ENCODE measurements around the gene PCSK1N.

PCSK1N gene

DNA sequence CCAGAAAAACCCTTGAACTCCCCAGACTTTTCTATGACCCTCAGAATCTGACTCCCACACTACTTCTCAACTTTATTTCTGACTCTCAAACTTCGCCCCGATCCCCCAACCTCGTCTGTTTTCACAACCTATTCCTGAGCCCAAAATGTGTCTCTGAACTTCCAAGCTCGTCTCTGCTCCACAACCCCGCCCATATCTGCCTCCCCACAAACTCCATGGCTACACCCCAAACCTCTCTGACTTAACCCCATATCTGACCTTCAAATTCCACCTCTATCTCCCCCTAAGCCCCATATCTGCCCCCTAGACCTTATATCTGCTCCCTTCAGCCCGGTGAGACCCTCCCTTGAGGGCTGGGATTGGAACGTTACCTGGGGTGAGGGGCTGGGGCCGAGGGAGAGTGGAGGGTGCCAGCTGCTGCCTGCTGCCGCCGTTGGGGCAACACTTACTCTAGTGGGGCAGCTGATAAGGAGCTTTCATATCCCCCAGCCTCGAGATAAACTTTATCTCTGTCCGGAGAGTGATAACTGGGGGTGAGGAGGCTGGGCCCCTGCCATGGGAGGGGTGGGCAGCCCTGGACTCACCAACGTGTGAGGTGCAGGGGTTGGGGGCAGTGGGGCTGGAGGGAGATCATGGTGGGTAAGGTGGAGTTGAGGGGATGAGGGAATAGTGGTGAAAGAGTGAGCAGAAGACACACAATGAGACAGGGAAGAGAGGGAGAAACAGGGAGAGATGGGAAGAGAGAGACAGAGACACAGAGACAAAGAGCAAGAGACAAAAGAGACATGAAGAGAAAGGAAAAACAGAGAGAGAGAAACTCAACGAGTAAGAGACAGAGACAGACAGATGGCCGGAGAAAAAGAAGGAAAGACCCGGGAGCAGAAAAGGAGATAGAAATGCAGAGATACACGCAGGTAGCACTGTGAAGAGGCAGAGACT is 47.6 kb downstream of the PCSK1N start:
- no peak for DNase-seq

DNA sequence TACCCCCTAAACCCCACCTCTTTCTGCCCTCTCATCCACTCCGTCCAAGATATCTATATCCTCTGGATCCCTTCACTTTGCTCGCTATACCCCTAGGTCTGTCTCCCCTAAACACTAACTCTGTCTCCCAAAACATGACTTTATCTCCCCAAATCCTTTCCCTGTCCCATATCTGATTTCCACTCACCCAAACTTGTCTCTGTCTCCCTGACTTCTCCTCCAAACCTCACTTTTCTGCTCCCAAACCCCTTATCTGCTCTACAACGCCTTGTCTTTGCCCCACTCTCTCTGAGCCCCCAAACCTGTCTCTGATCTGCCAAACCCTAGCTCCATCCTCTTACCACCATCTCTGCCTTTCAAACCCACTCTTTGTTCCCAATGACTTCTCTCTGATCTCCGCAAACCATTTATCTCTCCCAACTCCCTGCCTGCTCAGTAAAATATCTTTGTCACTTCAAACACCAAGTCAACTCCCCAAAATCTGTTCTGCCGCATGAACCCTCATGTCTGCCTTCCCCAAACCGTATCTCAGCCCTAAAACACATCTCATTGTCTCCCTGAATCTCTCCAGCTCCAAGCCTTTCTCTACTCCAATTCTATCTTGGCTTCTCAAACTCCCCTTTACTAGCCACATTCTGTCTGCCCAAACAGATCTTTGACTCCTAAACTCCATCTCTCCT is 48.4 kb downstream of the PCSK1N start:
- DNase-seq: no peak

DNA sequence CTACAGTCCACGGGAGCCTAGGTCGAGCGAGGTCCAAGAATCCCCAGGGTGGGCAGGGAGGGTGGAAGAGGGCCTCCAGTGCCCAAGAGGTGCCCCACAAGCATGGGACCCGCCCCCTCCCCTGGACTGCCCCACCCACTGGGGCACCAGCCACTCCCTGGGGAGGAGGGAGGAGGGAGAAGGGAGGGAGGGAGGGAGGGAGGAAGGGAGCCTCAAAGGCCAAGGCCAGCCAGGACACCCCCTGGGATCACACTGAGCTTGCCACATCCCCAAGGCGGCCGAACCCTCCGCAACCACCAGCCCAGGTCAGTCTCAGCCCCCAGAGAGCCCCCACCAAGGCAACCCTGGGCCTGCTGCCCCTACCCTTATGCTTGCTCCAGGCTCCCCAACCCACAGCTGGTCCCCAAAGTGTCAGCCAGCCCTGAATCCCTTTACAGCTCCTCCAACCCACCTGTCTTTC is 49.0 kb downstream of the PCSK1N start, which contains the start of gene GATA1:
TSS of gene GATA1 (plus strand) at position 250 of the 460 bp plus-strand sequence. CDS start 4,520 bp downstream, outside the sequence.
- no peak for DNase-seq

DNA sequence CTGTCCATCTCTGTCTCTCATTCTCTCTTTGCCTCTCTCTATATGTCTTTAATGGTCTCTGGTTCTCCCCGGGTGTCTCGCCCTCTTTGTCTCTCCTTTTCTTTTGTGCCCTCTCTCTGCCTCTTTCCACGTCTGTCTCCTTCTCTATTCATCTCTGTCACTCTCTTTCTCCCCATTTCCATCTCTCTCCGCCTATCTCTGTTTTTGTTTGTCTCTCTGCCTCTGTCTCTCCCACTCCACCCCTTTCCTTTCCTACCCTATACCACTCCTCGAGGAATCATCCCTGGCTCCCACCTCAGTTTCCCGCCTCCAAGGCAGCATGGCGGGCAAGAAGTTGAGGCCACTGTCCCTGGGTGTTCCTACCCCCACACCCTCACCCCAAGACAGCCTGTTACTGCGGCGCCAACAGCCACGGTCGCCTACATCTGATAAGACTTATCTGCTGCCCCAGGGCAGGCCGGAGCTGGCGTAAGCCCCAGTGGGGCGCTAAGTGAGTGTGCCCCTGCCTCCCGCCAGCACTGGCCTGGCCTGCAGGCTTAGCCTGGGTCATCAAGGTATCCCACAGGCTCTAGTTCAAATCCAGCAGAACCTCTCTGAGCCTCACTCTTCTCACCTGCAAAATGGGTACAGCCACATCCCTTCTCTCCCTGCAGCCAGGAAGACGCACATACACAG is 49.7 kb downstream of the PCSK1N start:
- no peak for DNase-seq

DNA sequence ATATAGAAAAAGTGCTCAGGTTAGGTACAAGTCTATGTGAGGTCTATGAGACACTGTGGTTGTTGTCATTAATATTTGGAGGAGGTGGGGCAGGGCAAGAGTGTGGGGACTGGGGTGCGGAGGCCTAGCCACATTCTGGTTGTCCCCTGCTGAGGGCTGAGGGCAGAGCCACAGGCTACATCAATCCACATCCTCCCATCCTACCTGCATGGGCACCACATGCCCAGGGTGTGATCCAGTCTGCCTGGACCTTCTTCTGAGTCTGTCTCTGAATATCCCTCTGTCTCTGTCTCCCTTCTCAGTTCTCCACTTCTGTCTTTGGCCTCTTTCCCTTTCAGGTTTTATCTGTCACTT is 50.2 kb downstream of the PCSK1N start:
- DNase-seq: no peak

DNA sequence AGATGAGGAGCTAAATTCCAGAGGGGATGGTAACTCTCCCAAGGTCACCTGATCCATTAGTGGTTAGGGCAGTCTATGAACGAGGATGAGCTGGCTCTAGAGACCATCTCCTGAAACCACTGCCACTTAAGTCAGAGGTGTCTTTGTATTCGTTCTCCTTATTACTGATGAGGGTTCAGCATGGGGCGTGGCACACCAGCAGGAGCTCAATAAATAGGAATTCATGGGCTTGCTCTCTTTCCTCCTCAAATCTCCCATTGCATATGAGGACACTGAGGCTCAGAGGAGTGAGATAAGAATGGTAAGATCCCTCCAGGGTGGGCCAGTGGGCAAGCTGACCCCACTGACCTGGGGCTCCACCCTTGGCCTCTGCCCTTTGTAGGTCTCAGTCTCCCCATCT is 50.7 kb downstream of the PCSK1N start:
- DNase-seq: no peak

DNA sequence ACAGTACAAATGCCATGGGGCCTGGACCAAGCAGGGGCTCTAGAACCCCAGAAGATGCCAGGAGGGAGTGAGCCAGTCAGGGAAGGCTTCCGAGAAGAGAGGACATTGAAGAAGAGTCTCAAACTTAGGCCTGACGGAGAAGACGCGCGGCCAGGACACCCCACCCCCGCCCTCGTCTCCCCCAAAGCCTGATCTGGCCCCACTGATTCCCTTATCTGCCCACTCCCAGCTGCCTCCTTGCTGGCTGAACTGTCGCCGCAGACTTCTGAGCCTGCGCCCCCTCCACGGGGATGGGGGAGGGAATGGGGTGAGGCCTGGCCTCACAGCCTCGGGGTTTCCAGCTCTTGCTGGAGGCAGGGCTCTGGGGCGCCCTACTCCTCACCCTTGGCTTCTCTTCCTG is 52.6 kb downstream of the PCSK1N start:
- no peak for DNase-seq

DNA sequence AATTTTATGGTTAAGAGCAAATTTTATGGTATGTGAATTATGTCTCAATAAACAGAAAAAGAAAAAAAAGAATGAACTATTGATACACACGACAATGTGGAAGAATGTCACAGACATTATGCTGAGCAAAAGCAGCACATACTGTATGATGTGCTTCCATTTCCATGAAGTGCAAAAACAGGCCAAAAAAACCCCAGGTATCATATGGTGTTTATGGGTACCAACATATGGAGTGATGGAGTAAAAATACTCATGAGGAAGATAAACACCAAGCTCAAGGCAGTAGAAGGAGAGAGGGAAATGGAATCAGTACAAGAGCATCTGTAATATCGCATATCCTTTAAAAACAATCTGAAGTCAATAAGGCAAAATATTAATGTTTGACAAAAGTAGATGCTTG is 53.2 kb downstream of the PCSK1N start:
- no peak for DNase-seq

DNA sequence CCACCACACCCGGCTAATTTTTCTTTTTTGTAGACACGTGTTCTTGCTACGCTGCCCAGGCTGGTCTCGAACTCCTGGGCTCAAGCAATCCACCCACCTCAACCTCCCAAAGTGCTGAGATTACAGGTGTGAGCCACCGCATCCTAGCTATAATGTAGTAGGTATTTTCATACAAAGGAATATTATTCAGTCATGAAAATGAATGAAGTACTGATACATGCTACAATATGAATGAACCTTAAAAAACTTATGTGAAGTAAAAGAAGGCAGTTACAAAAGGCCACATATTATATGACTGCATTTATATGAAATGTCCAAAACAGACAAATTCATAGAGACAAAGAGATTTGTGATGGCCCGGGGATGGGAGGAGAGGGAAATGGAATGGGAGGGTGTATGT is 53.7 kb downstream of the PCSK1N start:
- no peak for DNase-seq
